ENCODE measurements around the gene ZNF593OS. TPM values are rescaled to one million over a fixed set of nuclear protein-coding genes. Genes with fewer than 3 reads are reported as not detected.

ZNF593OS gene
- total RNA-seq, 1 donor from 2014 or later: not detected

GRCh38 chr1:26184086-26184485, 12.5 kb upstream of the ZNF593OS start:
- DNase-seq (ENCODE audit: low read depth, low spot score): no peak

GRCh38 chr1:26182383-26182696, 10.7 kb upstream of the ZNF593OS start:
- no peak for DNase-seq (ENCODE audit: low read depth, low spot score)

GRCh38 chr1:26181586-26182382, 10.2 kb upstream of the ZNF593OS start:
- DNase-seq (ENCODE audit: low read depth, low spot score): no peak

GRCh38 chr1:26180010-26180506, 8.4 kb upstream of the ZNF593OS start:
- DNase-seq (ENCODE audit: low read depth, low spot score): no peak

- DNase-seq (ENCODE audit: low read depth, low spot score): no peak
These were observed 5.6 kb upstream of the ZNF593OS start, which contains the start of gene CNKSR1 for GRCh38 chr1:26177182-26177684. Gene CNKSR1 (plus strand): TSS chr1:26177491. CDS start chr1:26177548, 57 bp downstream.

- DNase-seq (ENCODE audit: low read depth, low spot score): no peak
These were observed 3.7 kb upstream of the ZNF593OS start for GRCh38 chr1:26175346-26175745.

GRCh38 chr1:26170472-26170821, 1.2 kb downstream of the ZNF593OS start:
- no peak for DNase-seq (ENCODE audit: low read depth, low spot score)

GRCh38 chr1:26169669-26170471, 1.8 kb downstream of the ZNF593OS start, which contains the start of gene ZNF593:
Gene ZNF593 (plus strand): TSS chr1:26169908. CDS start chr1:26169984, 76 bp downstream.
- DNase-seq (ENCODE audit: low read depth, low spot score): peak; percentile 74

GRCh38 chr1:26169198-26169554, 2.5 kb downstream of the ZNF593OS start:
- no peak for DNase-seq (ENCODE audit: low read depth, low spot score)

GRCh38 chr1:26168410-26169197, 3.0 kb downstream of the ZNF593OS start, which contains the start of gene C1orf232:
Gene C1orf232 (minus strand): TSS chr1:26168963. CDS start chr1:26168499, 464 bp downstream.
- no peak for DNase-seq (ENCODE audit: low read depth, low spot score)

GRCh38 chr1:26166719-26167281, 4.8 kb downstream of the ZNF593OS start:
- no peak for DNase-seq (ENCODE audit: low read depth, low spot score)

GRCh38 chr1:26164861-26165842, 6.5 kb downstream of the ZNF593OS start:
- DNase-seq (ENCODE audit: low read depth, low spot score): no peak

GRCh38 chr1:26164036-26164860, 7.4 kb downstream of the ZNF593OS start:
- no peak for DNase-seq (ENCODE audit: low read depth, low spot score)

GRCh38 chr1:26163684-26164035, 8.0 kb downstream of the ZNF593OS start:
- no peak for DNase-seq (ENCODE audit: low read depth, low spot score)

- DNase-seq (ENCODE audit: low read depth, low spot score): no peak
These were observed 9.4 kb downstream of the ZNF593OS start for GRCh38 chr1:26162220-26162709.

- no peak for DNase-seq (ENCODE audit: low read depth, low spot score)
These were observed 10.0 kb downstream of the ZNF593OS start for GRCh38 chr1:26161415-26162219.

GRCh38 chr1:26160527-26161414, 10.9 kb downstream of the ZNF593OS start:
- no peak for DNase-seq (ENCODE audit: low read depth, low spot score)
